SU-DHL-6 (cell line): Measurements from ENCODE around the gene DTHD1.

Source experiments
- H2AFZ ChIP-seq: fragments of 200-600 bp; sonication (generic); 2 replicates; pipeline ENCODE4 v1.6.1; 2014; ENCODE audit warnings: low read depth, mild to moderate bottlenecking, moderate library complexity, mixed read lengths, antibody characterized with exemption, low read length; ENCODE audit not compliant: severe bottlenecking
- H3F3A ChIP-seq: fragments of 200-600 bp; shearing (Covaris generic); 2 replicates; pipeline ENCODE4 v1.6.0; 2016; ENCODE audit warnings: antibody characterized with exemption, mild to moderate bottlenecking; ENCODE audit not compliant: insufficient read depth
- H3K27ac ChIP-seq: fragments of 200-600 bp; sonication (generic); 2 replicates; pipeline ENCODE4 v1.5.1; 2016; ENCODE audit warnings: low read depth, mild to moderate bottlenecking, low read length, moderate library complexity, mixed read lengths
- H3K27me3 ChIP-seq: fragments of 200-600 bp; sonication (generic), shearing (Covaris generic); 2 replicates; pipeline ENCODE4 v1.6.0; 2014; ENCODE audit warnings: mild to moderate bottlenecking, low read length
- H3K36me3 ChIP-seq: fragments of 200-600 bp; sonication (generic); 2 replicates; pipeline ENCODE4 v1.6.1; 2014; ENCODE audit warnings: mild to moderate bottlenecking, low read length, mixed read lengths
- H3K4me2 ChIP-seq: fragments of 300-600, 200-600 bp; shearing (Covaris generic), sonication (generic); 2 replicates; pipeline ENCODE4 v1.6.0; 2014; ENCODE audit warnings: low read length, low read depth, mild to moderate bottlenecking; ENCODE audit not compliant: poor library complexity, severe bottlenecking
- H3K4me3 ChIP-seq: fragments of 200-600 bp; sonication (generic); 2 replicates; pipeline ENCODE4 v1.5.1; 2014; ENCODE audit warnings: antibody characterized with exemption, low read length, mild to moderate bottlenecking, mixed read lengths; ENCODE audit not compliant: insufficient read depth, poor library complexity, severe bottlenecking
- H3K79me2 ChIP-seq: fragments of 200-600 bp; sonication (generic); 2 replicates; pipeline ENCODE4 v1.6.1; 2014; ENCODE audit warnings: mild to moderate bottlenecking, low read length, moderate library complexity; ENCODE audit not compliant: insufficient read depth
- H3K9ac ChIP-seq: fragments of 200-600 bp; sonication (generic); 2 replicates; pipeline ENCODE4 v1.7.0; 2014; ENCODE audit warnings: mild to moderate bottlenecking, low read length
- H3K9me2 ChIP-seq: fragments of 200-600 bp; sonication (generic); replicated peaks from 2 replicates; pipeline ENCODE4 v1.6.1; 2014; ENCODE audit warnings: low read length; ENCODE audit not compliant: insufficient read depth
- H3K9me3 ChIP-seq: fragments of 200-600 bp; sonication (generic); 2 replicates; pipeline ENCODE4 v1.6.1; 2014; ENCODE audit warnings: low read length, mixed read lengths; ENCODE audit not compliant: insufficient read depth
- H4K20me1 ChIP-seq: fragments of 200-600 bp; sonication (generic); 2 replicates; pipeline ENCODE4 v1.6.1; 2014; ENCODE audit warnings: low read depth, mild to moderate bottlenecking, antibody characterized with exemption, low read length, moderate library complexity, mixed read lengths
- CTCF ChIP-seq: fragments of 200-600 bp; sonication (generic); IDR thresholded peaks from one replicate; pipeline ENCODE4 v1.5.1; 2017; ENCODE audit warnings: antibody characterized with exemption, mild to moderate bottlenecking, low read length, moderate library complexity; ENCODE audit not compliant: insufficient read depth, poor library complexity, severe bottlenecking
- EZH2phosphoT487 ChIP-seq: fragments of 200-600 bp; sonication (generic), shearing (Covaris generic); conservative IDR thresholded peaks from 2 replicates; pipeline ENCODE4 v1.6.1; 2018; ENCODE audit warnings: mild to moderate bottlenecking, antibody characterized with exemption, low read length, moderate library complexity, mixed read lengths

DTHD1 gene

GRCh38 chr4:36325926-36326325 lies 44.5 kb downstream of the DTHD1 start:
- H3K27me3 ChIP-seq, result no peaks in the 10 kb centered on the region
- H3K79me2 ChIP-seq, result no peaks in the 10 kb centered on the region
- no peaks in the 10 kb centered on the region for H3K9me3 ChIP-seq
- H2AFZ ChIP-seq, result no peak overlapping the region
- no peak overlapping the region for H3K27ac ChIP-seq
- no peaks in the 10 kb centered on the region for H3K9me2 ChIP-seq
- TF ChIP-seq CTCF, result no peak
- no peak for TF ChIP-seq EZH2phosphoT487
- H3K4me2 ChIP-seq, result no peak overlapping the region
- H3K36me3 ChIP-seq, result no peaks in the 10 kb centered on the region
- H4K20me1 ChIP-seq, result no peaks in the 10 kb centered on the region
- no peak overlapping the region for H3K9ac ChIP-seq
- no peaks in the 10 kb centered on the region for H3F3A ChIP-seq
- no peak overlapping the region for H3K4me3 ChIP-seq

DNA sequence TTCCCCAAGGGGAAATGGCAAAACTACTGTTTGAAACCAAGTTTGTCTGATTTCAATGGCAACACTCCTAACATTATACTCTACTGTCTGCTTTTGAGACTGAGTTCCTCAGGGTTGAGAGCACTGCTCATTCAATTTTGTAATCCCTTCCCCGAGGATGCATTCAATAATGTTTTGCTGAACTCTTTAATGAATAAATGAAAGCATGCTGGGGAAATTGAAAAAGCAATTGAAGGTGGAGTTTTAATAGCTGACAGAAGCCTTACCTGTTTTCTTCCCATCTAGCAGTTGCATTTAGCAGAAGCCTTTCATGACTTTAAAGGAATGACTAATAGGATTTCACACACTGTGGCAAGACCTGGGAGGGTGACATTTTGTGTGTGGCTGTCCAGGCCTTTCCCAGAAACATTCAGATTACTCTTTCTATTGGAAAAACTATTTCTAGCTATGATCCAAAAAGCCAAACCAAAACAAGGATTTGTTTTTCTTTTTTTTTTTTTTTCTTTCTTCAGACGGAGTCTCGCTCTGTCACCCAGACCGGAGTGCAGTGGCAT lies 45.1 kb downstream of the DTHD1 start:
- no peak overlapping the region for H3K9ac ChIP-seq
- no peak overlapping the region for H2AFZ ChIP-seq
- H3K27me3 ChIP-seq, result no peaks in the 10 kb centered on the region
- no peaks in the 10 kb centered on the region for H3F3A ChIP-seq
- H3K9me3 ChIP-seq, result no peaks in the 10 kb centered on the region
- no peak overlapping the region for H3K27ac ChIP-seq
- no peak overlapping the region for H3K4me2 ChIP-seq
- H4K20me1 ChIP-seq, result no peaks in the 10 kb centered on the region
- no peaks in the 10 kb centered on the region for H3K36me3 ChIP-seq
- H3K9me2 ChIP-seq, result no peaks in the 10 kb centered on the region
- no peak overlapping the region for H3K4me3 ChIP-seq
- no peaks in the 10 kb centered on the region for H3K79me2 ChIP-seq
- TF ChIP-seq CTCF (no peak), EZH2phosphoT487 (no peak)

GRCh38 chr4:36327400-36327799 lies 46.0 kb downstream of the DTHD1 start:
- H3K9ac ChIP-seq, result no peak overlapping the region
- H4K20me1 ChIP-seq, result no peaks in the 10 kb centered on the region
- no peak overlapping the region for H3K27ac ChIP-seq
- H3K9me3 ChIP-seq, result no peaks in the 10 kb centered on the region
- H3K27me3 ChIP-seq, result no peaks in the 10 kb centered on the region
- H3K4me2 ChIP-seq, result no peak overlapping the region
- no peaks in the 10 kb centered on the region for H3K79me2 ChIP-seq
- H2AFZ ChIP-seq, result no peak overlapping the region
- no peaks in the 10 kb centered on the region for H3K9me2 ChIP-seq
- H3F3A ChIP-seq, result no peaks in the 10 kb centered on the region
- H3K4me3 ChIP-seq, result no peak overlapping the region
- no peaks in the 10 kb centered on the region for H3K36me3 ChIP-seq
- TF ChIP-seq EZH2phosphoT487, result no peak
- TF ChIP-seq CTCF, result no peak
